Measurements from ENCODE around the gene CEP57L1. TPM values are rescaled to one million over a fixed set of nuclear protein-coding genes. Genes with fewer than 3 reads are reported as not detected.
"Not testable (repeated sequence)": the region's sequence is repeated elsewhere in the genome, so short reads cannot be mapped to it uniquely, and the experiment has no call there.

The CEP57L1 gene
- total RNA-seq, 1 donor from 2014 or later, result 16.7 TPM

DNA sequence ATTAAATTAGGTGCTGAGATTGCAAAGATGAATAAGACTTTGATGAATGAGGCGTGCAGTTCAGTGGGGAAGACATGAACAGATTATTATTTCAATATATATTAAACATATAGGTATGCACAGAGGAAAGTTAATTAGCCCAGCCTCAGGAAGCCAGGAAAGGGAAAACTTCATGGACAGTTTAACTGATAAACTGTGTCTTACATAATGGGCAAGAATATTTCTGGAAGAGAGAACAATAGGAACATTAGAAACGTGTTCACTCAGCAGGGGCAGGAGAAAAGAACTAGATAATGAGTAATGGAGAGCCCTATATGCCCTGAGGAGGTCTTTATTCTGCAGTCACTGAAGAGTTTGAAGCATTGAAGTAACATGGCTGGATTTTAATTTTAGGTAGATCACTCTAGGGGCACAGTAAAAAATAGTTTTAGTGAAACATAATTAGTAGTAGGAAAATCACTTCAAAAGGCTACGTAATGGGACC, 23.6 kb downstream of the CEP57L1 start:
- TF ChIP-seq, protein P1, sequence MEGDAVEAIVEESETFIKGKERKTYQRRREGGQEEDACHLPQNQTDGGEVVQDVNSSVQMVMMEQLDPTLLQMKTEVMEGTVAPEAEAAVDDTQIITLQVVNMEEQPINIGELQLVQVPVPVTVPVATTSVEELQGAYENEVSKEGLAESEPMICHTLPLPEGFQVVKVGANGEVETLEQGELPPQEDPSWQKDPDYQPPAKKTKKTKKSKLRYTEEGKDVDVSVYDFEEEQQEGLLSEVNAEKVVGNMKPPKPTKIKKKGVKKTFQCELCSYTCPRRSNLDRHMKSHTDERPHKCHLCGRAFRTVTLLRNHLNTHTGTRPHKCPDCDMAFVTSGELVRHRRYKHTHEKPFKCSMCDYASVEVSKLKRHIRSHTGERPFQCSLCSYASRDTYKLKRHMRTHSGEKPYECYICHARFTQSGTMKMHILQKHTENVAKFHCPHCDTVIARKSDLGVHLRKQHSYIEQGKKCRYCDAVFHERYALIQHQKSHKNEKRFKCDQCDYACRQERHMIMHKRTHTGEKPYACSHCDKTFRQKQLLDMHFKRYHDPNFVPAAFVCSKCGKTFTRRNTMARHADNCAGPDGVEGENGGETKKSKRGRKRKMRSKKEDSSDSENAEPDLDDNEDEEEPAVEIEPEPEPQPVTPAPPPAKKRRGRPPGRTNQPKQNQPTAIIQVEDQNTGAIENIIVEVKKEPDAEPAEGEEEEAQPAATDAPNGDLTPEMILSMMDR (IDR thresholded peaks at IDR 0.05; ENCODE audit: insufficient read depth, low read length, poor library complexity, severe bottlenecking), result no peak
- DNase-seq (ENCODE audit: low read depth), result no peak
- Histone ChIP-seq H3K36me3 (ENCODE audit: control insufficient read depth, insufficient read depth, low read length) (no peaks in the 10 kb centered on the region), H3K27me3 (ENCODE audit: control insufficient read depth, insufficient read depth, low read length) (no peaks in the 10 kb centered on the region), H3K4me3 (ENCODE audit: low read depth, low read length) (no peak overlapping the region)

- Histone ChIP-seq H3K27me3 (ENCODE audit: control insufficient read depth, insufficient read depth, low read length) (no peaks in the 10 kb centered on the region), H3K4me3 (ENCODE audit: low read depth, low read length) (no peak overlapping the region), H3K36me3 (ENCODE audit: control insufficient read depth, insufficient read depth, low read length) (no peaks in the 10 kb centered on the region)
- DNase-seq (ENCODE audit: low read depth), result no peak
- TF ChIP-seq, protein P1 (IDR thresholded peaks at IDR 0.05; ENCODE audit: insufficient read depth, low read length, poor library complexity, severe bottlenecking), result no peak
These were observed 26.1 kb downstream of the CEP57L1 start for GRCh38 chr6:109121411-109121810.

DNA sequence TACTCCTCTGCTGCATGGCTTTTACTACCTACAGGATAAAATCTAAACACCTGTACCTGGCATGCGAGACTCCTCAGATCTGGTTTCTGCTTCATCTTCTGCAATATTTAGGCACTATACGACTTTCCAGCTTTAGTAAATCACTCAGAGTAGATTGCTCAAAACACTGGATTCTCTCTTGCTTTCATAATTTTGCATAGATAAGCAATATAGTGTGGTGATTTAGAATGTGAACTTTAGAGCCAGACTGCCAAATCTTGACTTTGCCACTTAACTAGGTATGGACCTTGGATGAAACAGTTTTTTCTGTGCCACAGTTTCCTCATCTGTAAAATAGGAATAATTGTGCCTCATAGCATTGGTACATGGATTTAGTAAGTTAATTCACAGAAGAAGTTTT, 28.9 kb downstream of the CEP57L1 start:
- Histone ChIP-seq H3K4me3 (ENCODE audit: low read depth, low read length) (no peak overlapping the region), H3K36me3 (ENCODE audit: control insufficient read depth, insufficient read depth, low read length) (no peaks in the 10 kb centered on the region), H3K27me3 (ENCODE audit: control insufficient read depth, insufficient read depth, low read length) (no peaks in the 10 kb centered on the region)
- TF ChIP-seq, protein P1 (IDR thresholded peaks at IDR 0.05; ENCODE audit: insufficient read depth, low read length, poor library complexity, severe bottlenecking), result no peak
- DNase-seq (ENCODE audit: low read depth), result no peak

DNA sequence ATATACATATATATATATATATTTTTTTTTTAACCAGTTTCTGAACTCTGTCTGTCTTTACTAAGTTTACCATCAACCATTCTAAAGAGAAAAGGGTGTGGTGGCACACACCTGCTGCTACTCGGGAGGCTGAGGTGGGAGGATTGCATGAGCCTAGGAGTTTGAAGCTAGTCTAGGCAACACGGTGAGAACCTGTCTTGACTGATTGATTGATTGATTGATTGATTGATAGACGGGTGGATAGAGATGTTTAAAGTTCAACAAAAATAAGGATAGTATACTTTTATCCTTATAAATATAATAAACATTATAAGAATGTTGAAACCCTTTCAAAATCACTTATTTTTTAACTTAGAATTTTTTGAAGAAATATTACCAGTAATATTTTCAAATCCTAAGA, 30.2 kb downstream of the CEP57L1 start:
- Histone ChIP-seq H3K27me3 (ENCODE audit: control insufficient read depth, insufficient read depth, low read length) (no peaks in the 10 kb centered on the region), H3K36me3 (ENCODE audit: control insufficient read depth, insufficient read depth, low read length) (no peaks in the 10 kb centered on the region), H3K4me3 (ENCODE audit: low read depth, low read length) (no peak overlapping the region)
- DNase-seq (ENCODE audit: low read depth), result no peak
- TF ChIP-seq, protein P1 (IDR thresholded peaks at IDR 0.05; ENCODE audit: insufficient read depth, low read length, poor library complexity, severe bottlenecking), result no peak

GRCh38 chr6:109130065-109130464, 34.8 kb downstream of the CEP57L1 start:
- Histone ChIP-seq H3K27me3 (ENCODE audit: control insufficient read depth, insufficient read depth, low read length) (no peaks in the 10 kb centered on the region), H3K4me3 (ENCODE audit: low read depth, low read length) (no peak overlapping the region), H3K36me3 (ENCODE audit: control insufficient read depth, insufficient read depth, low read length) (no peaks in the 10 kb centered on the region)
- TF ChIP-seq, protein P1 (IDR thresholded peaks at IDR 0.05; ENCODE audit: insufficient read depth, low read length, poor library complexity, severe bottlenecking), result no peak
- DNase-seq (ENCODE audit: low read depth), result no peak

DNA sequence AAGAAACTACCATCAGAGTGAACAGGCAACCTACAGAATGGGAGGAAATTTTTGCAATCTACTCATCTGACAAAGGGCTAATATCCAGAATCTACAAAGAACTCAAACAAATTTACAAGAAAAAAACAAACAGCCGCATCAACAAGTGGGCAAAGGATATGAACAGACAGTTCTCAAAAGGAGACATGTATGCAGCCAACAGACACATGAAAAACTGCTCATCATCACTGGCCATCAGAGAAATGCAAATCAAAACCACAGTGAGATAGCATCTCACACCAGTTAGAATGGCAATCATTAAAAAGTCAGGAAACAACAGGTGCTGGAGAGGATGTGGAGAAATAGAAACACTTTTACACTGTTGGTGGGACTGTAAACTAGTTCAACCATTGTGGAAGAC, 40.3 kb downstream of the CEP57L1 start:
- H3K4me3 ChIP-seq (ENCODE audit: low read depth, low read length); DNase-seq (ENCODE audit: low read depth); H3K36me3 ChIP-seq (ENCODE audit: control insufficient read depth, insufficient read depth, low read length); H3K27me3 ChIP-seq (ENCODE audit: control insufficient read depth, insufficient read depth, low read length): not testable (repeated sequence)

DNA sequence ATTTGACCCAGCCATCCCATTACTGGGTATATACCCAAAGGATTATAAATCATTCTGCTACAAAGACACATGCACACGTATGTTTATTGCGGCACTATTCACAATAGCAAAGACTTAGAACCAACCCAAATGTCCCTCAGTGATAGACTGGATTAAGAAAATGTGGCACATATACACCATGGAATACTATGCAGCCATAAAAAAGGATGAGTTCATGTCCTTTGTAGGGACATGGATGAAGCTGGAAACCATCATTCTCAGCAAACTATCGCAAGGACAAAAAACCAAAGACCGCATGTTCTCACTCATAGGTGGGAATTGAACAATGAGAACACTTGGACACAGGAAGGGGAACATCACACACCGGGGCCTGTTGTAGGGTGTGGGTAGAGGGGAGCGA, 40.7 kb downstream of the CEP57L1 start:
- not testable (repeated sequence) for H3K36me3 ChIP-seq (ENCODE audit: control insufficient read depth, insufficient read depth, low read length); DNase-seq (ENCODE audit: low read depth); H3K27me3 ChIP-seq (ENCODE audit: control insufficient read depth, insufficient read depth, low read length); H3K4me3 ChIP-seq (ENCODE audit: low read depth, low read length)

- not testable (repeated sequence) for H3K27me3 ChIP-seq (ENCODE audit: control insufficient read depth, insufficient read depth, low read length); H3K4me3 ChIP-seq (ENCODE audit: low read depth, low read length); DNase-seq (ENCODE audit: low read depth); H3K36me3 ChIP-seq (ENCODE audit: control insufficient read depth, insufficient read depth, low read length)
These were observed 41.2 kb downstream of the CEP57L1 start for GRCh38 chr6:109136530-109136929.

Data from kidney epithelial cell (primary cell).